HG03196 (cell line): ENCODE data around the gene CALML5.

Experiments
- ATAC-seq: cut with Tn5 transposase; IDR thresholded peaks from one replicate; pipeline ENCODE4 v1.9.1; 2021; ENCODE audit not compliant: unreplicated experiment

CALML5 gene

GRCh38 chr10:5502571-5503476, 3.5 kb upstream of the CALML5 start:
- ATAC-seq, result no peak

GRCh38 chr10:5502061-5502521, 2.7 kb upstream of the CALML5 start:
- ATAC-seq, result no peak

GRCh38 chr10:5500910-5501309, 1.5 kb upstream of the CALML5 start:
- no peak for ATAC-seq

- no peak for ATAC-seq
Measured at GRCh38 chr10:5500162-5500670, 846 bp upstream of the CALML5 start.

- ATAC-seq, result no peak
Measured at GRCh38 chr10:5498791-5499492, 428 bp downstream of the CALML5 start.

- ATAC-seq, result no peak
Measured at GRCh38 chr10:5497948-5498730, 1.2 kb downstream of the CALML5 start.

- ATAC-seq, result no peak
Measured at GRCh38 chr10:5497289-5497688, 2.1 kb downstream of the CALML5 start.

GRCh38 chr10:5496261-5497250, 2.8 kb downstream of the CALML5 start:
- no peak for ATAC-seq

GRCh38 chr10:5494611-5495010, 4.8 kb downstream of the CALML5 start:
- no peak for ATAC-seq

- ATAC-seq, result no peak
Measured at GRCh38 chr10:5493691-5494090, 5.7 kb downstream of the CALML5 start.

- no peak for ATAC-seq
Measured at GRCh38 chr10:5492929-5493576, 6.3 kb downstream of the CALML5 start.

GRCh38 chr10:5492322-5492855, 7.0 kb downstream of the CALML5 start:
- ATAC-seq, result no peak

- no peak for ATAC-seq
Measured at GRCh38 chr10:5491477-5491876, 7.9 kb downstream of the CALML5 start.

- no peak for ATAC-seq
Measured at GRCh38 chr10:5490698-5491464, 8.5 kb downstream of the CALML5 start.

- no peak for ATAC-seq
Measured at GRCh38 chr10:5490032-5490431, 9.3 kb downstream of the CALML5 start.

GRCh38 chr10:5488272-5489161, 10.9 kb downstream of the CALML5 start:
- ATAC-seq, result no peak

GRCh38 chr10:5486853-5487235, 12.5 kb downstream of the CALML5 start:
- ATAC-seq, result no peak
